IMR-90 (cell line): ENCODE data around the gene GIT1. TPM values are rescaled to one million over a fixed set of nuclear protein-coding genes. Genes with fewer than 3 reads are reported as not detected.

ENCODE experiments used
- ATAC-seq: fragments of 200-7000 bp; cut with Tn5 transposase; 2 replicates; pipeline ENCODE4 v1.9.1; 2020; ENCODE audit warnings: low read depth, mild to moderate bottlenecking, moderate library complexity
- BruUV-seq: library from RNA; stranded (reverse); fragments of 400-500 nt; replicated peaks from 2 replicates; lab custom pipeline; 2021; lab: Mats Ljungman, UMichigan
- CTCF ChIA-PET: fragments of 300-600 bp; formaldehyde crosslinking; extraction: SDS; loops from one replicate; lab custom pipeline; 2021; ENCODE audit warnings: antibody characterized with exemption; lab: Yijun Ruan, JAX
- POLR2A ChIA-PET: fragments of 300-600 bp; sonication (Branson Sonifier 250); formaldehyde crosslinking; loops from one replicate; lab custom pipeline; 2022; ENCODE audit warnings: antibody characterized with exemption; ENCODE audit not compliant: unreplicated experiment; lab: Charles Lee
- DNase-seq: peaks from one replicate; pipeline ENCODE4 v3.0.0; 2013
- H2AFZ ChIP-seq: replicated peaks from 2 replicates; pipeline ENCODE3; 2013; ENCODE audit warnings: low read length, mild to moderate bottlenecking; ENCODE audit not compliant: poor library complexity
- H2AK5ac ChIP-seq: 2 replicates; pipeline ENCODE4 v1.6.1; 2013; ENCODE audit warnings: low read depth, low read length, inconsistent platforms
- H2AK9ac ChIP-seq: replicated peaks from 2 replicates; pipeline ENCODE3; 2013; ENCODE audit warnings: mild to moderate bottlenecking, low read depth, low read length, moderate library complexity; ENCODE audit not compliant: poor library complexity
- H2BK120ac ChIP-seq: 2 replicates; pipeline ENCODE4 v1.6.1; 2013; ENCODE audit warnings: low read depth, low read length, inconsistent platforms
- H2BK15ac ChIP-seq: 3 replicates; pipeline ENCODE4 v1.6.1; 2013; ENCODE audit warnings: low read depth, low read length, inconsistent platforms
- H2BK20ac ChIP-seq: 2 replicates; pipeline ENCODE4 v1.6.1; 2013; ENCODE audit warnings: low read depth, mild to moderate bottlenecking, inconsistent platforms, low read length, moderate library complexity
- H2BK5ac ChIP-seq: 2 replicates; pipeline ENCODE4 v1.6.1; 2013; ENCODE audit warnings: mild to moderate bottlenecking, low read depth, low read length, inconsistent platforms; ENCODE audit not compliant: poor library complexity, severe bottlenecking
- H3K14ac ChIP-seq: replicated peaks from 2 replicates; pipeline ENCODE4 v1.6.1; 2013; ENCODE audit warnings: low read depth, low read length, inconsistent platforms
- H3K18ac ChIP-seq: 2 replicates; pipeline ENCODE4 v1.6.1; 2013; ENCODE audit warnings: low read depth, low read length, control low read depth
- H3K23ac ChIP-seq: 2 replicates; pipeline ENCODE4 v1.6.1; 2013; ENCODE audit warnings: low read depth, low read length, inconsistent platforms
- H3K27ac ChIP-seq: 2 replicates; pipeline ENCODE4 v1.5.1; 2013; ENCODE audit warnings: mild to moderate bottlenecking, control low read depth, low read length; ENCODE audit not compliant: insufficient read depth
- H3K27me3 ChIP-seq: 2 replicates; pipeline ENCODE4 v1.6.1; 2013; ENCODE audit warnings: low read length; ENCODE audit not compliant: control insufficient read depth, insufficient read depth
- H3K36me3 ChIP-seq: 2 replicates; pipeline ENCODE4 v1.6.1; 2013; ENCODE audit warnings: low read length, mixed read lengths; ENCODE audit not compliant: control insufficient read depth, insufficient read depth
- H3K4ac ChIP-seq: 2 replicates; pipeline ENCODE4 v1.6.1; 2013; ENCODE audit warnings: low read depth, low read length, inconsistent platforms
- H3K4me1 ChIP-seq: 2 replicates; pipeline ENCODE4 v1.6.1; 2013; ENCODE audit warnings: low read length, mixed read lengths; ENCODE audit not compliant: control insufficient read depth, insufficient read depth
- H3K4me2 ChIP-seq: 2 replicates; pipeline ENCODE4 v1.6.1; 2013; ENCODE audit warnings: low read depth, mild to moderate bottlenecking, control low read depth, low read length, moderate library complexity
- H3K4me3 ChIP-seq: 2 replicates; pipeline ENCODE4 v1.5.1; 2013; ENCODE audit warnings: low read depth, mild to moderate bottlenecking, control low read depth, low read length, moderate library complexity; ENCODE audit not compliant: insufficient read depth
- H3K56ac ChIP-seq: 2 replicates; pipeline ENCODE4 v1.6.1; 2013; ENCODE audit warnings: low read length, inconsistent platforms; ENCODE audit not compliant: insufficient read depth; ENCODE audit errors: extremely low read depth
- H3K79me1 ChIP-seq, 2 experiments: 2 replicates each; pipeline ENCODE4 v1.6.1; 2013; ENCODE audit warnings: low read length in 2 of 2, inconsistent platforms in 1 of 2, low read depth in 1 of 2
- H3K9ac ChIP-seq: 2 replicates; pipeline ENCODE4 v1.6.1; 2013; ENCODE audit warnings: low read depth, low read length, control low read depth
- H3K9me1 ChIP-seq: 2 replicates; pipeline ENCODE4 v1.6.1; 2013; ENCODE audit warnings: low read length, inconsistent platforms; ENCODE audit not compliant: insufficient read depth
- H3K9me3 ChIP-seq: 2 replicates; pipeline ENCODE4 v1.6.1; 2013; ENCODE audit warnings: low read length; ENCODE audit not compliant: control insufficient read depth, insufficient read depth
- H4K20me1 ChIP-seq: 2 replicates; pipeline ENCODE4 v1.6.1; 2013; ENCODE audit warnings: low read length, inconsistent platforms; ENCODE audit not compliant: insufficient read depth
- H4K5ac ChIP-seq: 2 replicates; pipeline ENCODE4 v1.6.1; 2013; ENCODE audit warnings: mild to moderate bottlenecking, low read depth, low read length, control low read depth
- H4K8ac ChIP-seq, 2 experiments: 2 replicates each; pipeline ENCODE4 v1.6.1; 2013; ENCODE audit warnings: low read depth in 2 of 2, low read length in 2 of 2, control low read depth in 1 of 2, inconsistent platforms in 1 of 2
- H4K91ac ChIP-seq: 2 replicates; pipeline ENCODE4 v1.6.1; 2013; ENCODE audit warnings: low read depth, low read length, inconsistent platforms; ENCODE audit not compliant: insufficient read depth
- BHLHE40 ChIP-seq: fragments of 150-350 bp; IDR thresholded peaks from 2 replicates; pipeline ENCODE4 v1.6.1; 2016; ENCODE audit warnings: mild to moderate bottlenecking, low read depth, low read length
- CEBPB ChIP-seq: IDR thresholded peaks from 2 replicates; pipeline ENCODE4 v1.6.1; 2012; ENCODE audit warnings: low read depth, low read length, improper control_type of control experiment
- CHD1 ChIP-seq: IDR thresholded peaks from 2 replicates; pipeline ENCODE4 v1.6.1; 2012; ENCODE audit warnings: low read depth, low read length, improper control_type of control experiment
- CTCF ChIP-seq: conservative IDR thresholded peaks from 2 replicates; pipeline ENCODE4 v1.5.1; 2012; ENCODE audit warnings: mild to moderate bottlenecking, low read depth, low read length, improper control_type of control experiment
- ELK1 ChIP-seq: fragments of 150-350 bp; IDR thresholded peaks from 2 replicates; pipeline ENCODE4 v1.6.1; 2016; ENCODE audit warnings: low read depth, mild to moderate bottlenecking, low read length, moderate library complexity, borderline replicate concordance
- FOS ChIP-seq: fragments of 150-350 bp; IDR thresholded peaks from 2 replicates; pipeline ENCODE4 v1.6.1; 2016; ENCODE audit warnings: low read depth, low read length
- MAFK ChIP-seq: IDR thresholded peaks from 2 replicates; pipeline ENCODE4 v1.6.1; 2012; ENCODE audit warnings: low read depth, low read length, improper control_type of control experiment
- MAZ ChIP-seq: IDR thresholded peaks from 2 replicates; pipeline ENCODE4 v1.6.1; 2012; ENCODE audit warnings: low read depth, mild to moderate bottlenecking, low read length, improper control_type of control experiment, moderate library complexity, borderline replicate concordance
- MXI1 ChIP-seq: IDR thresholded peaks from 2 replicates; pipeline ENCODE4 v1.6.1; 2012; ENCODE audit warnings: low read depth, mild to moderate bottlenecking, low read length, moderate library complexity, borderline replicate concordance
- NFE2L2 ChIP-seq: fragments of 150-350 bp; IDR thresholded peaks from 2 replicates; pipeline ENCODE4 v1.6.1; 2016; ENCODE audit warnings: low read depth, mild to moderate bottlenecking, low read length
- POLR2A ChIP-seq: IDR thresholded peaks from 2 replicates; pipeline ENCODE4 v1.6.1; 2012; ENCODE audit warnings: mild to moderate bottlenecking, low read depth, low read length
- RAD21 ChIP-seq: IDR thresholded peaks from 2 replicates; pipeline ENCODE4 v1.6.1; 2012; ENCODE audit warnings: low read length, improper control_type of control experiment
- RCOR1 ChIP-seq: IDR thresholded peaks from 2 replicates; pipeline ENCODE4 v1.6.1; 2012; ENCODE audit warnings: mild to moderate bottlenecking, low read length, improper control_type of control experiment; ENCODE audit not compliant: insufficient replicate concordance
- RFX5 ChIP-seq: IDR thresholded peaks from 2 replicates; pipeline ENCODE4 v1.8.0; 2012; ENCODE audit warnings: low read depth, mild to moderate bottlenecking, low read length, moderate library complexity
- SMC3 ChIP-seq: fragments of 150-350 bp; IDR thresholded peaks from 2 replicates; pipeline ENCODE4 v1.6.1; 2016; ENCODE audit warnings: low read depth, mild to moderate bottlenecking, antibody characterized with exemption, low read length, moderate library complexity
- USF2 ChIP-seq: fragments of 150-350 bp; IDR thresholded peaks from 2 replicates; pipeline ENCODE4 v1.6.1; 2017; ENCODE audit warnings: mild to moderate bottlenecking, antibody characterized with exemption, low read length, low read depth
- WGBS, 2 experiments: methylation state at CpG; one replicate each; pipeline versions ENCODE4 v1.1.5 to v1.1.7; 2013; ENCODE audit warnings: missing lambda C conversion rate in 2 of 2; ENCODE audit not compliant: insufficient read length in 1 of 2; ENCODE audit errors: extremely low coverage in 2 of 2; 5-methylcytosine and 5-hydroxymethylcytosine counted together
- dilution Hi-C: fragments of 300-500 bp; cut with HindIII; formaldehyde crosslinking; loops from one replicate; pipeline ENCODE4 v1.14.3; 2018; ENCODE audit warnings: low sequenced_read_pairs; ENCODE audit not compliant: unreplicated experiment
- in situ Hi-C: fragments of 300-500 bp; cut with MboI; formaldehyde crosslinking; loops from 3 replicates; pipeline ENCODE4 v1.14.3; 2019; ENCODE audit warnings: low sequenced_read_pairs, inconsistent platforms, mixed read lengths
- intact Hi-C: fragments of 100-400 bp; cut with micrococcal nuclease; formaldehyde crosslinking; loops from 2 replicates; pipeline ENCODE4 v1.10.0; 2022
- polyA plus RNA-seq, 3 experiments: library from polyadenylated mRNA; depleted of rRNA; stranded (reverse); fragments of >200 nt; gene quantifications; 2 replicates each; pipeline ENCODE4 v1.2.3, GENCODE V29; 2012; ENCODE audit warnings: low replicate concordance in 1 of 3
- total RNA-seq: library from RNA; depleted of rRNA; stranded (reverse); fragments of >200 nt; gene quantifications from 2 replicates; pipeline ENCODE4 v1.2.3, GENCODE V29; 2012

The GIT1 gene
- total and polyA plus RNA-seq, 2 of the 4 experiments (the other 2 are of a cell fraction), result 14.2 to 34.2 TPM

- Histone ChIP-seq H3K14ac (peak overlapping the region; percentile 35; the same call in 1 of the 2 replicates), H3K4ac (no peak overlapping the region), H4K5ac (no peak overlapping the region), H3K56ac (no peak overlapping the region), H3K9me1 (peaks cover 26% of the 10 kb centered on the region), H3K4me3 (no peak overlapping the region), H3K4me2 (no peak overlapping the region), H2AK9ac (peak overlapping the region; percentile 68), H3K23ac (no peak overlapping the region), H2BK15ac (no peak overlapping the region), H2BK120ac (no peak overlapping the region), H3K4me1 (peaks cover 21% of the 10 kb centered on the region; the same call in 1 of the 2 replicates), H4K20me1 (peaks cover 65% of the 10 kb centered on the region), H2AFZ (no peak overlapping the region), H4K8ac (peak overlapping the region in 1 of 2 experiments; percentile 47; a peak in 1 of 4 replicates), H3K18ac (no peak overlapping the region), H2BK5ac (no peak overlapping the region), H4K91ac (no peak overlapping the region), H2BK20ac (no peak overlapping the region), H3K36me3 (peaks cover 24% of the 10 kb centered on the region), H3K27me3 (no peaks in the 10 kb centered on the region), H3K9me3 (no peaks in the 10 kb centered on the region), H3K27ac (no peak overlapping the region; the same call in 1 of the 2 replicates), H2AK5ac (peak overlapping the region; percentile 0; the same call in 1 of the 2 replicates), H3K9ac (no peak overlapping the region), H3K79me1 (peaks cover 38 to 86% of the 10 kb centered on the region in 2 experiments)
- in situ Hi-C loops (no loop called here), intact Hi-C loops (no loop called here), dilution Hi-C loops (no loop called here)
- BruUV-seq, result no TSS peak
- ATAC-seq (no peak), DNase-seq (no peak)
- no CpG with 5 or more reads among the region's 12 CpGs for WGBS, 2 experiments
- ChIA-PET POLR2A (no interaction called here), CTCF (no interaction called here)
- no peak for TF ChIP-seq CEBPB
- no peak for TF ChIP-seq BHLHE40
- no peak for TF ChIP-seq ELK1
- TF ChIP-seq MXI1, result no peak
- TF ChIP-seq FOS, result no peak
- no peak for TF ChIP-seq USF2
- TF ChIP-seq MAZ, result no peak
- no peak for TF ChIP-seq RAD21
- TF ChIP-seq NFE2L2, result no peak
- TF ChIP-seq CHD1, result no peak
- no peak for TF ChIP-seq RFX5
- TF ChIP-seq CTCF, result no peak
- TF ChIP-seq RCOR1, result no peak
- no peak for TF ChIP-seq MAFK
- TF ChIP-seq SMC3, result no peak
- no peak for TF ChIP-seq POLR2A
These were observed 4.9 kb downstream of the GIT1 start for GRCh38 chr17:29584452-29585079.
